ENCODE measurements around the gene GOLGA6D.
A peak's percentile ranks its signal among the peaks of the same experiment; 100 is the strongest.
"Not testable (repeated sequence)": the region's sequence is repeated elsewhere in the genome, so short reads cannot be mapped to it uniquely, and the experiment has no call there.

Gene GOLGA6D

GRCh38 chr15:75282572-75282971 is at the start of gene GOLGA6D:
Gene GOLGA6D (plus strand): TSS chr15:75282835. CDS start chr15:75282876, 41 bp downstream.
- not testable (repeated sequence) for ATAC-seq

DNA sequence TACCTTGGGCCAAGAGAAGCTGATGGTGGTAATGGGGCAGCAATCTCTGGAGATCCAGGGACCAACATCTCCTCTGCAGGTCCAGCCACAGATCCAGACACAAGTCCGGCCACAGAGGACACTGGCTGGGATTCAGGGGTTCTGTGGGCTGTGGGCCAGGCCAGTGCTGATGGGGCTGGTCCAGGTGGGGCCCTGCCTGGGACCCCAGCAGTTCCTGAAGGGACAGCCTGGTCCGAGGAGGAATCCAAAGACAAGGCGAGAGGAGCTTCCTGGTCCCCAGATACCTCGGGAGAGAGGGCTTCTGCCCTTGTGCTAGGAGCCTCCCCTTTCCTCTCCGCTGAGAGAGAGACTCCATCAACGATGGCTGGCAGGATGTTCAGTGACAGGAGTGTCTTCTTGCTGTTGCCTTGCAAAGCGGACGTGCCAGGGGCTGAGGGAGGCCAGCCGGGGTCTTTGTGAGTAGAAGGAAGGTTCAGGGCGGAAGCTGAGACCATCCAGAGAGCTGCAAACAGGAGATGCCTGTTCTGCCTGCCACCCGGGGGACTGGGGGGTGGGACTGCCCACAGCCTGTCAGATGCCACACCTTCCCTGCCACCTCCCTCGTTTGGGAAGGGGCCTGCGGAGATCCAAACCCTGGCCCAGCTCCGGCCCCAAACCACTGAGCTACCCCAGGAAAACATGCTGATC is 49.0 kb upstream of the GOLGA6D start:
- no peak for ATAC-seq

DNA sequence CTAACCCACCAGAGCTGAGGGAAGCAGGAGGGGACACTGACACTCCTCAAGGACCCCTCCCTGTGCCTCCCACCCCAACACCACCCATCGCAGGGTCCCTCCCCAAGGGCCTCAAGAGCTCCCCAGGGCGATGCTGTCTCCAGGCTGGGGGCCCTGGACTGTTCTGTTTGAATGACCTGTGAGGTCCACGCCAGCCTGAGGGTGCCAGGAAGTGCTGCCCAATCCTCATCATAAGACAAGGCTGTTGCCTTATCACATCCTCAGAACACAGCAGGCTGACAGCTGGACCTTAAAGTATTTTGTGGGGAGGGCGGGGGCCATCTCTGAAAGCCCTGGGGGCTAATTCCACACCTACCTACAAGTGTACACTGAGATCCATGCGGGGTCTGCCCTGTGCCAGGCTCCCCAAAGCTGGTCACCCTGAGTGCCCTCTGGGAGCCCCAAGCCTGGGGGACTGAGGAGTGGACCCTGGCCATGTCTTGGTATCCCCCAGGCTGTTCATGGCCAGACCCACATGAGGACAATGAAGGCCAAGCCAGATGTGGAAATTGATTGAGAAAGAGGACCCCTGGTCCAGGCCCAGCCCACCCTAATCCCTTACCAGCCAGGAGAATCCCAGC is 48.3 kb upstream of the GOLGA6D start:
- ATAC-seq, result no peak

DNA sequence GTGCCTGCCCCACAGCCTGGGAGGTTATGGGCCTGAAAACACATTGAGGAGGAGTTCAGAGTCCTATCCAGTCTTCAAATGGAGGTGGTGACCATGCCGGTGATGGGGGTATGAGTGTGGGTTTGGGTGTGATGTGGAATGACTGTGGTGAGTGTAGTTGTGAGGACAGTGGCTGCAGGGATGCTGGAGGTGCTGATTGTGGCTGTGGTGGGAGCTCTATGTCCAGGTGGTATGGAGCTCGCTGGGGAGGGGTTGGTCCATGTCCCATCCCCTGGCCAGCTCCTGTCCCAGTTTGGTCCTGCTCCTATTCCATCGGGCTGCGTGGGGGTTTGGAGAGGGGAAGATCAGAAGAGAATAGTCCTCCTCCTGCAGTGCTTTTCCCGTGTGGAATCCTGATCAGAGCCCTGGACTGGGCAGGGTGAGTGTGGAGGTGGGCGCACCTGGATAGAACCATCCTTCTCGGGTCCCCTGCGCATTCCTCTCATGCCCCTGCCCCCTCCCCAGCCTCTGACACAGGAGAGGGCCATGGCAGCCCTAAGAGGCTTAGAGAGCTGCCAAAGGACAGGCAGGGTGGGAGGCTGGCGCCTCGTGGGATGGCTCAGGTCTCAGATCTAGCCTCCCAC is 47.5 kb upstream of the GOLGA6D start:
- ATAC-seq, result no peak

DNA sequence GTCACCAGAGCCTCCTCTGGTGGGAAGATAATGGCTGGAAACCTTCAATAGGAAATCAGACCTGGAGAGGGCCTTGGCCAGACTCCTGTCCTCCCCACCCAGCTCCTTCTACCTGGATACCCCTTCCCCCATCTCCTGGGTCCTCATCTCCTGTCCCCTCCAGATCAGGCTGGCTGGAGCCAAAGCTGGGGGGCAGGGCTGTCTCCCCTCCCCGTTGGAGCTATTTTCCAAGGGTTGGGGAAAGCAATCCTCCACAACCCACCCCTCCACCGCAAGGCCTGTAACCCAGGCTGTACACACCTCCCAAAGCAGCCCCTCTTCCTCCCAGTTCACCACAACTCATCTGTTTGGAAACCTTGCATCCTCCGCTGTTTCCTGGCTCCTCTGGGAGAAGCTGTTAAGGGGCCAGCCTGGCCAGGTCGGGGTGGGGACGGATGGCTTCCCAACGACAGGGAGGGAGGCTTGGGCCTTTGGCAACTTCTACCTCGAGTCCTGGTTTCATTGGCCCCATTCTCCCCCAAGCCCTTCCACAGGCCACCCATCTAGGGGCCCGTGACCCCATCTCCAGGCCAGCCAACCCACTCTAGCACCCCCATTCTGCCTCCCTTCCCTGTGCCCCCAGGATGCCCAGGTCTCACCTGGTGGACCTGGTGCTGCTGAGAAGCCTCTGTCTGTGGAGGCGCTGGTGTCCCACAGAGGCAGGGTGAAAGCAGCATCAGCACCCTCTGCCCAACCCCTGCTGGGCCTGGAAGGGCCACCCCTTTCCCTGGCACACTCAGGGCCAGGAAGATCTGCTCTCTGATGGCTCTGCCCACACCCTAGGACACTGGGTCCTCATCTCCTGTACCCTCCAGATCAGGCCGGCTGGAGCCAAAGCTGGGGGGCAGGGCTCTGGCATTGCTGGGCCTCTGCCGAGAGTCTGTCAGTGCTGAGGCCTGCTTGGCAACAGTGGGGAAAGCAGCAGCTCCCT is 46.6 kb upstream of the GOLGA6D start:
- ATAC-seq, result no peak

DNA sequence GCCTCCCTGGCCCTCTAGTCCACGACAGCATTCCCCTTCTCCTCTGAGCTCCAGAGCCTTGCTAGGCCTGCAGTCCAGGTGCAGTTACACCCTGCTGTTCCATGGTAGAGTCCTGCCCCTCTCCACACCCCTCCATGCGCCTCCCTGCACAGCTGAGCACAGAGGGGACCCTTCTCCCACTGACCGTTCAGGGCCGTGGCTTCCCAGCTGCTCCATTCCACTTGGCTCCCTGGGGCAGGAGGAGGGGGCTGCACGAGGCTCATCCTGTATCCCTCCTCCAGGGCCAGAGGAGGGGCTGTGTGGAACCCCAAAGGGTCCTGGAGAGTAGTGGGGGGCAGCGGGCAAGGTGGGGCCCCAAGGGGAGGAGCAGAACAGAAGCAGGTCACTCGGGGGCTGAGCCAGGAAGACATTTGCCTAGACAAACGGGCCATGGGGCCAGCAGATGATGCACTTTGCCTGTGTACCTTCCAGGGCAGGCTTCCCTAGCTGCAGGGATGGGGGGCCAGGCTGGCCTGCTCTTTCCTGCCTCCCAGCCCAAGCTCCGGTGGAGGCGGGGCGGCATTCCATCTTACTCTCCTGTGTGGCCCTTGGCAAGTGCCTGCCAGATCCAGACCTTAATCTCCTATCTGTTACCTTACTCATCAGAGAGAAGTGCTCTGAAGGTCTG is 45.2 kb upstream of the GOLGA6D start:
- ATAC-seq, result no peak

- ATAC-seq, result no peak
These were observed 44.5 kb upstream of the GOLGA6D start for GRCh38 chr15:75238150-75238549.

DNA sequence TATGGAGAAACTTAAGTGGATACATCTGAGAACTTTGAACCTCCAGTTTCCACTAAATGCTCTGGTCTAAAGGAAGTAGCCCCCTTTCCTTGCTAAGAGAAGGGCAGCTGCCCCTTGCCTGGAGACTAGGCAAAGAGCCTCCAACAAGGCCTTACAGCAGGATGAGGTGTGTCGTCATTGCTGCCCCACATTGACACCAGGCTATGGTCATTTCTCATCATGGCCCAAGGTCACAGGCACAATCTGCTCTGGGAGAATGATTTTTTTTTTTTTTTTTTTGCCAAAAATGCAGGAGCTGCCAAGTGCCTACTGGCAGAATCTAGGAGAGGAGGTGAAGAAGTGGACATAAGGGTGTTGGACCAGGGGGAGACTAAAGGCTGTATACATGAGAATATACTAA is 36.9 kb upstream of the GOLGA6D start:
- not testable (repeated sequence) for ATAC-seq

DNA sequence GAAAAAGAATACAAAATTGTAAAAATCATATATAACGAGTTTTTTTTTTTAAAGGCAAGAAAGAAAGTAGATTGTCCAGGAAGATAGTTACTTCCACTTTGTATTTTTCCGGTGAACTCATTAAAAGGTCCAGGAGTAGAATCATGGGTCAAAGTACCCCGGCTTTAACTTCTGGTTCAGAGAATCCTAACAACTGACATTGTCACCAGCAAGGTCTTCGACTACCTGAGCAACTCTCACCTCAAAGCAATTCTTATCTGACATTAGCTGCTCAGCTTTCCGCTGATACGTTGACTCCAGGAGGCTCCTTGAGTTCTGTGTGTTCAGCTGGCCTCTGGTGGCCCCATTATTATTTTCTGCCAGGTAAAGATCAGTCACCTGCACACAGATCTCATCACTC is 33.6 kb upstream of the GOLGA6D start:
- ATAC-seq, result not testable (repeated sequence)

GRCh38 chr15:75249726-75250125 is 32.9 kb upstream of the GOLGA6D start:
- ATAC-seq, result no peak

- not testable (repeated sequence) for ATAC-seq
These were observed 31.3 kb upstream of the GOLGA6D start for GRCh38 chr15:75251343-75251742.

- not testable (repeated sequence) for ATAC-seq
These were observed 30.4 kb upstream of the GOLGA6D start for GRCh38 chr15:75252285-75252684.

GRCh38 chr15:75258034-75258433 is 24.6 kb upstream of the GOLGA6D start, which contains the start of gene GOLGA6C:
Gene GOLGA6C (plus strand): TSS chr15:75258334. CDS start chr15:75258599, 265 bp downstream.
- ATAC-seq, result not testable (repeated sequence)

DNA sequence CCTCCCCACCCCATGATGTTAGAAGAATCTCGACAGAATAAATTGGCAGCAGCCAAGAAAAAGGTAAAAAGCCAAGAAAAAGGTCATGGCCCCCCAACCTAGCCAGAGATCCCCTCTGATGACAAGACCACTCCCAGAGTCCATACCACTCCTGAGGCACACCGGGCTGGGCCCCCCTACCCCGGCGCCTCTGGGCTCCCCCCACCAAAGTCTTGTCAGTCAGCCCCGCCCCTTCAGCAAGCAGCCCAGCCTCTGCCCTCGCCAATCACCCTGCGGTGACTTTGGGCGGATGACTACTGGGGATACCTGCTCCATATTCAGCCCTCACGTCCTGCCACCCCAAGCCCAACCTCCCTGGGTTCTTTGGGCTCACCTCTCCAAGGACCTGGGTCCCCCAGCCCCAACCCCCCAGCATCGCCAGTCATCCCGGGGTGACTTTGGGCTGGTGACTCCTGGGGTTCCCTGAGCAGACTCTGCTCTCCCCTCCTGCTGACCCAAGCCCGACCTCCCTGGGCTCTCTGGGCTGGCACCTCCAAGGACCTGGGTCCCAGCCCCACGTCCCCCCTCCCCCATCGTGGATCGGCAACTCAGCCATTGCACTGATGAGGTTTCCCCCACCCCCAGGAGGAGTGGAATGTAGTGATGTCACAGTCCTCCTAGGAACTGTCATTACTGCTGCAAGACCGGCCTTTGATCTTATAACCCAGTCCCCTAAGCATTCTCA is 23.9 kb upstream of the GOLGA6D start:
- ATAC-seq, result not testable (repeated sequence)

GRCh38 chr15:75259873-75260272 is 22.8 kb upstream of the GOLGA6D start:
- ATAC-seq, result not testable (repeated sequence)

DNA sequence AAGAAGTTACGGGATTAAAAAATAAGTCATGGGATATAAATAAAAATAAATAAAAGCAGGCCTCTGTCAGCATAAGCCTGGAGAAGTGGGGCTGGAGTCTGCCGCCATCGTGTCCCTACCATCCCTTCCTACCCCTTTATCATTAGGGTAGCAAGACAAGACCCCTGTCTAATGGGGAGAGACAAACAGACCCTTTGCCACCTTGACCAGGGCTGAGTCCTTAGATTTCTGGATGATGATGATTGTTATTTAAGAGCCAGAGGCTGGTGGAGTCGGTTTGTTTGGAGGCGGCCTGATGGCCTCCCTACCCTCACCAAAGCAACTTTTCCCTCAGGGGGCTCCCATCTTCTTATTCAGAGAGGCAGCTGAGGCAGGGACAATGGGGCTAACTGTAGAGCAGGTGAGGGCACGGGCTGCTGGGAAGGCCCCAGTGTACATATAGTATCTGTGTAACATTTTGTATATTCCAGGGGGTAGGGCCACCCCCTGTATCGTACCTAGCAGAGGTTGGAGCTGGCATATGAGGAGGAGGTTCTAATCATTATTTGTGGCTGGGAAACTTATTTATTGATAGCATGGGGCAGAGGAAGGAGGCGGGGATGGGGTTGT is 8.8 kb upstream of the GOLGA6D start:
- not testable (repeated sequence) for ATAC-seq

DNA sequence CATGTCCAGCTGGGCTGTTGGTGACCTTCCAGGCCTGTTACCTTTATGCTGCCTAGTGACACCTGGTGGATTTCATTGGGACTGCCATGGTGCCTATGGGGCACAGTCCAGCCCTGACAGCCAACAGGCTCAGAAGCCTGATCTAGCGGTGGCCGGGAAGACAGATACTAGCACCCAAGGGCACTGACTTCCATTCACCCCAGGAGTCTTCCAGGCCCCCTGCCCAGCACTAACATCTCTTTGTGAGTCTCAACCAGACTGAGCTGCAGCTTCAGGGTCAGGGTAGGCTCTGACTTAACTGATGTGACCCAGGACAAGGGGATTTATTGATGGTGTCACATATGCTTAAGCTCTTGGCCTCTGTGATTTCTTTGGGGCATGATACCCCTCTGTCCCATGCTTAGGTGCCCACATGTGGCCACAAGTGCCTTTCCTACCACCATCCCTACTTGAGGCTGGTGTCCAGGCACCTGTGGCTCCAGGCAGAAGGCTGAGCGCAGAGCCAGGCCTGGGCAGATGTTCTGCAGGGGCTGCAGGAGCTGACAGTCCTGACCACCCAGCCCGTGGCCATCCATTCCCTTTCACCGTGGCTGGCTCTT is 8.0 kb upstream of the GOLGA6D start:
- ATAC-seq, result peak in 1 of 2 donors; percentile 59

- not testable (repeated sequence) for ATAC-seq
These were observed 7.0 kb upstream of the GOLGA6D start for GRCh38 chr15:75275617-75276016.

GRCh38 chr15:75278497-75278896 is 4.1 kb upstream of the GOLGA6D start:
- ATAC-seq, result not testable (repeated sequence)

DNA sequence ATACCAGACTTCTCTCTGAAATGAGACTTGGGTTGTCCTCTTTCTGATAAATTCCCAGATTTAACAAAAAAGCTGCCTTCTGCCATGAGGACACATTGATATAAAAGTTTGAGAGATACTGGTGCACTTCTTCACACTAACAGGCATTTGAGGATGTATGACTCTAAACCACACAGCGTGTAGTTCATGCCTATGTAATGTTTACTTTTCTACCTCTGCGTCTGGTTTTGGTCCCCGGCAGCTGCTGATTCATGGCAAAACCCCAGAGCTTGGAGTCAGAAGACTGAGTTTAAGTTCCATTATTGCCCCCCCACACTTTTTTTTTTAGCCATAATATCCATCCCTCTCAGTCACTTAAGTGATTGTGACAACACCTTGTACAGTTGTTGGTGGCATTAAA is 1.5 kb downstream of the GOLGA6D start:
- ATAC-seq, result not testable (repeated sequence)

Data from activated CD4-positive, CD25-positive, alpha-beta regulatory T cell treated with anti-CD3 and anti-CD28 coated beads, Interleukin-2, amount 50 U/mL, for 24 hours (primary cell).